C4-2B (cell line): ENCODE measurements around the gene PEA15.

ENCODE experiments used
- CTCF ChIP-seq: fragments of 450-650 bp; conservative IDR thresholded peaks from 2 replicates; pipeline ENCODE4 v1.5.1; 2017; ENCODE audit warnings: mild to moderate bottlenecking
- ZFX ChIP-seq: fragments of 450-650 bp; IDR thresholded peaks from 2 replicates; pipeline ENCODE4 v1.6.1; 2017

GRCh38 chr1:160210561-160210960 lies 5.4 kb downstream of the PEA15 start:
- TF ChIP-seq CTCF (no peak), ZFX (no peak)
